HT-29 (cell line): ENCODE results near the gene DPEP1. TPM values are rescaled to one million over a fixed set of nuclear protein-coding genes. Genes with fewer than 3 reads are reported as not detected.
"Not testable (repeated sequence)": the region's sequence is repeated elsewhere in the genome, so short reads cannot be mapped to it uniquely, and the experiment has no call there.

Experiments
- DNase-seq: peaks from one replicate; pipeline ENCODE4 v3.0.0-alpha.2; 2015; ENCODE audit warnings: low spot score
- total RNA-seq: library from RNA; depleted of rRNA; stranded (reverse); fragments of >200 nt; shearing (Covaris generic); gene quantifications from 2 replicates; pipeline ENCODE4 v1.2.3, GENCODE V29; 2014; rRNA removed

Gene DPEP1
- total RNA-seq = 81.5 and 82.2 TPM in 2 replicates

DNA sequence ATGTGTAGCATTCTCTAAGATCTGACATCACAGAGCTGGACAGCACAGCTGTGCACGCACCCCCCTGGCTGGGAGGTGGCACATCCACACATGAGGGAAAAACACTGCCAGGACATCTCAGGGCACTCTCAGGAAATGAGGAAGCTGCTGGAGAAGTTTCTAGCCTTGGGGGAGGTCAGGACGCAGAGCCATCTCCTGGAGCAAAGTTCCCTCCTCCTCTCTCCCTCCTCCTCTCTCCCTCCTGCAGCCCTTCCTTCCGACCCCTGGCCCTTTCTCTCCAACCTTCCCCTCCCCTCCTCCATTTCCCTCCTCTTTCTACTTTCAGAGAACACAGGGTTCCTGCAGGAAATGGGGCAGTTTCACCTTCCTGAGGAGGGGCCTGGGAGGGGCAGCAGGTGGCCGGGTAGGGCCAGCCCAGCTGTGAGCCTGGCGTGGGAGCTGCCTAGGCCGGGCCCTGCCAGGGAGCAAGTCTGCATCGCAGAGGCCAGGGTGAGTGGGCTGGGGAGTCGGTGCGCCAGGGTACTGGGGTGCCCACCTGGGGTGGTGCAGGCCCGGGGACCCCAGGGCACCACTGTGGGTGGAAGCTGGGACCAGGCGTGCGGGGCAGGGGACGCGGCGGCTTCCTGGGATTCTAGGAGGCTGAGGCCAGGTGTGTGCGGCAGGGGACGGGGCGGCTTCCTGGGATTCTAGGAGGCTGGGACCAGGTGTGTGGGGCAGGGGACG lies at the start of gene DPEP1:
Gene DPEP1, plus strand, starts transcription at position 412 of the 723 bp plus-strand sequence. CDS start 16,769 bp downstream, outside the sequence.
- DNase-seq = no peak

DNA sequence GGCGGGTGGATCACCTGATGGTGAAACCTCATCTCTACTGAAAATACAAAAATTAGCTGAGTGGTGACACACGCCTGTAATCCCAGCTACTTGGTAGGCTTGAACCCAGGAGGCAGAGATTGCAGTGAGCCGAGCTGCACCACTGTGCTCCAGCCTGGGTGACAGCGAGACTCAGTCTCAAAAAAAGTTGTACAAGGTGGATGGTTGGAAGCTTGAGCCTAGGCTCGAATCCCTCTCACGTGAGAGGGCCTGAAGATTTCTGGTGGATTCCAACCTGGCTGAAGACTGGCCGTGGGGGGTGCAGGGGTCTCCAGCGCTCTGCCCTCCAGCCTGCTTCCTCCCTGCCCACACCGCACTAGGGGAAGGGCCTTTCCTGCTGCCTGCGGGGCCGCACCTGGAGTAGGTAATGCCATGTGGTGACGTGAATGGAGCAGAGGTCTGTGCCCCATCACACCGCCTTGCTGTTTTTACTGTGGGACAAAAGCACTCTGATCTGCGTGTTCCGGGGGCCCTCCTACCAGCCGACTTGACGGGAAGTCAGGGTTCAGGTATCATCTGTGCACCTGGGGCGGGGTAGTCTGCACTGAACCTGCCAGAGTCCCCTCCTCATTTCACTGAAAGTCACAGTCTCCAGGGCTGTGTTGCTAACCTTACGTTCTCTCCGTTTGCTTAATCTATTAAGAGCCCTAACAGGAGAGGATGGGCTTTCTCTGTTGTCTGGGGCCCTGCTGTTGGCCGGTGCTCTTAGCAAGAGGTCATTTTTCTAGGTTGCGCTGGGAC lies 48.8 kb upstream of the DPEP1 start:
- no peak for DNase-seq

DNA sequence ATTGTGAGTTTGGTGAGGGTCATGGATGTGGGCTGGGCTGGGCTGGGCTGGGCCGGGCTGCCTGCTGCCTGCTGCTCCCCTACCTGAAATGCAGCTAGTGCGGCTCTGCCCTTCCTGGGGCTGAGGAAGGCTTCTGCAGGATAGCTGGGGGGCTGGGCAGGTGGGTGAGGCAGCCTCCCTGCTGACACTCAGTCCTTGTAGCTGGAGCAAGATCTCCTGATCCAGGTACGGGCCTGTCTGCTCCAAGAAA lies 48.3 kb upstream of the DPEP1 start:
- peak; percentile 85 for DNase-seq

GRCh38 chr16:89565506-89566372 lies 47.7 kb upstream of the DPEP1 start:
- DNase-seq = peak; percentile 78

DNA sequence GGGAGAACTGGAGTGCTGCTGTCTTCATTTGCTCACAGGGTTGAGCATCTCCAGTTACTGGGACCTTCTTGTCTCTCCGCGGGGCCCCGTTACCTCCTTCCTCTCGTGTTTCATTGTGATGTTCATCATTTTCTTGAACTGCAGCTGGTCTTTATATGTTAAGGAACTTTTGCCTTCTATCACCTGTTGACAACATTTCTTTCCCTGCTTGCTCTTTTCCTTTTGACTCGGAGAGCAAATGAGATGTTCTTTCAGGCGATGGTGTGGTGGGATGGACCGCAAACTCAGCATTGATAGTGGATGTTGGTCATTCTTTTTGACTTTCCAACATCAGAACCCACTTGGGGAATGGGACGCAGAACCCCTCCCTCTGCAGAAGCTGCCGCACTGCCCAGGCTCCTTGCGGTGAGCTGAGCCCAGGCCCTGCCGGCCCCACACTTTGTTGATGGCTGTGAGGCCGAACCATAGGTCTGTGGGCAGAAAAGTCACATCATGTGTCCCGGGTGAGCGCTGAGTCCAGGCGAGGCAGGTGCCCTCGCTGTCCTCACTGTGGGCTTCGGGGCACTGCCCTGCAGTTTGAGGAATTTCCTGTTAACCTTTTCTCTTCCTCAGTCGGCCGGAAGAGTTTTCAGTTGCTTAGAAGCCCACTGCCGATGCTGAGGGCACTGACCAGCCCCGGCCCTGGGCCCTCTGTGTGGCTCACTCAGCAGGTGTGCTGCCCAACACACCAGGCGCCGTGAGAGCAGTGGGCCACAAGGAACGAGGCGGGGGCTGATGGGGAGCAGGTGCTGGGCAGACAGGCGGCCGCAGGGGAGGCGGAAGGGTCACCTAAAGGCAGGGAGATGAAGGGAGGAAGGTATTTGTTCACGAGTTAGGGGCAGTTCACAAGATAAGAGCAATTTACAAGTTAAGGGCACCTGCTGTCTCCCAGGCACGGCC lies 45.5 kb upstream of the DPEP1 start:
- no peak for DNase-seq

DNA sequence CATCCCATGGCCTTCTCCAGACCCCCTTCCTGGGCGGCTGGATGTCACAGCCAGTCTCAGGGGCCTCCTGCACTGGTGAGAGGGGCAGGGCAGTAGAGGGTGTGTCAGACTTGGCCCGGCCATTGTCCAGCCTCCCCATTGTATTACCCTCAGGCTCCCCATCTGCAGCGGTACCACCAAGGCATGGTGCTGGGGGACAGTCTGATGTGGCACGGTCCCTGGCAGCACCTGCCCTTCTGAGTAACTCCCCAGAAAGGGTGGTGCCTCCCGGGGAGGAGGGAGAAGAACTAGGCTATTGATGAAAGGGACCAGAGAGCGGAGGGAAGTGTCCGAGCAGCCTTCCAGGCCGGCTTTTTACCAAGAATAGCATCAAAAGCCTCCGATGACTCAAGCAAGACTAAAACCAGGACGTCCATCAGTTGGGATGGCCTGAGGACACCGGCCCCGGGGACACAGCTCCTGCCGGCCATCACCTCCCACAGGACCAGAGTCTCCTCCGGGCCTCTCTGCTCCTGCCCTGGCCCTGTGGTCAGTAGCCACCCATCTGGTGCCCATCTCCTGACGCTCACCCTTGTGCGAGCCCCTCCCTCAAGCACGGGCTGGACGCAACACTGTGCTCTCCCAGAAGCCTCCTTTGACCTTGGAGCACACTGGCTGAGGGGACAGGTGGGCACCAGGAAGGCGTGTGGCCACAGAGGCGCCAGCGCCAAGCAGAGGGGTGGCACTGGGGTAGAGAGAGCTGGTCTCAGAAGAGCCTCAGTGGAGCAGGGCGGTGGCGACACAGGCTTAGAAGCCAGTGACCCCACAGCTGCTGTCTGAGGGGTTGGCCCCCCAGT lies 43.7 kb upstream of the DPEP1 start:
- DNase-seq = no peak

DNA sequence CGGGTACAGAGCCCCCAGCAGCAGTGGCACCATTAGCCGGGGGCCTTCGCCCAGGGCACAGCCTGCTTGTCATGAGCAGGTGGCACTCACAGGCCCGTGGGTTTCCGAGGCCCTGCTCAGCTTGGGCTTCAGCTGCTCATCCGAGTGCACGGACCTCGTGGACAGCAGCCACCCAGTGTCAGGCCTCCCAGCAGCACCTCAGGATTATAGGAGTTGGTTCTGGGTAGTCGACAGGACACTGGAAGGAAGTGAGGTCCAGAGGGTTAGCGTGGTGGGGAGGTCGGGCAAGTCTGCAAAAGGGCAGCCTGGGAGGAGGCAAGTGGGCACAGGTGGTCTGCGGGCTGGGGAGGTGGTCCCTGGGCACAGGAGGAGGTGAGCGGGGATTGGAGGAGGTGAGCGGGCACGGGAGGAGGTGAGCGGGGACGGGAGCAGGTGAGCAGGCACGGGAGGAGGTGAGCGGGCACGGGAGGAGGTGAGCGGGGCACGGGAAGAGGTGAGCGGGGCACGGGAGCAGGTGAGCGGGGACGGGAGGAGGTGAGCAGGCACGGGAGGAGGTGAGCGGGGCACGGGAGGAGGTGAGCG lies 43.0 kb upstream of the DPEP1 start:
- DNase-seq = no peak

- not testable (repeated sequence) for DNase-seq
Observed at GRCh38 chr16:89570983-89571598, 42.4 kb upstream of the DPEP1 start.

GRCh38 chr16:89571636-89572035 lies 41.8 kb upstream of the DPEP1 start:
- no peak for DNase-seq

DNA sequence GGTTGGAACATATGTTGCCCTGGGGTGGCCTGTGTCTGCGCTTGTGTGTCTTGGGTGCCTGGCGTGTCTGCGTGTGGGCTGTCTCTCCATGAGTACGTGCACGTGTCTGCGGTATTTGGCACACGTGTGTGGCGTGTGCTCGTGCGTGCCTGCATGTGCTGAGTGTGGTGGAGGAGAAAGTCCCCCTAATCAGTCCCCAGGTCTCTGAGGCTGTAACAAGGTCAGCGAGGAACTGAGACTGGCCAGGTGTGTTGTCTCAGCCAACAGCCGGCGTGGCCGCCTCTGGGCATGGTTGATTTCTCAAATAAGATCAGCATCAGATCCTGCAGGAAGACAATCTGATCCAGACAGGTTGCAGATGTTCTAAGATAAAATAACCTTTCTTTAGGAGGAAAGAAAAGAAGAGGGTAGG lies 41.4 kb upstream of the DPEP1 start:
- no peak for DNase-seq

- no peak for DNase-seq
Observed at GRCh38 chr16:89572485-89573205, 40.8 kb upstream of the DPEP1 start.

DNA sequence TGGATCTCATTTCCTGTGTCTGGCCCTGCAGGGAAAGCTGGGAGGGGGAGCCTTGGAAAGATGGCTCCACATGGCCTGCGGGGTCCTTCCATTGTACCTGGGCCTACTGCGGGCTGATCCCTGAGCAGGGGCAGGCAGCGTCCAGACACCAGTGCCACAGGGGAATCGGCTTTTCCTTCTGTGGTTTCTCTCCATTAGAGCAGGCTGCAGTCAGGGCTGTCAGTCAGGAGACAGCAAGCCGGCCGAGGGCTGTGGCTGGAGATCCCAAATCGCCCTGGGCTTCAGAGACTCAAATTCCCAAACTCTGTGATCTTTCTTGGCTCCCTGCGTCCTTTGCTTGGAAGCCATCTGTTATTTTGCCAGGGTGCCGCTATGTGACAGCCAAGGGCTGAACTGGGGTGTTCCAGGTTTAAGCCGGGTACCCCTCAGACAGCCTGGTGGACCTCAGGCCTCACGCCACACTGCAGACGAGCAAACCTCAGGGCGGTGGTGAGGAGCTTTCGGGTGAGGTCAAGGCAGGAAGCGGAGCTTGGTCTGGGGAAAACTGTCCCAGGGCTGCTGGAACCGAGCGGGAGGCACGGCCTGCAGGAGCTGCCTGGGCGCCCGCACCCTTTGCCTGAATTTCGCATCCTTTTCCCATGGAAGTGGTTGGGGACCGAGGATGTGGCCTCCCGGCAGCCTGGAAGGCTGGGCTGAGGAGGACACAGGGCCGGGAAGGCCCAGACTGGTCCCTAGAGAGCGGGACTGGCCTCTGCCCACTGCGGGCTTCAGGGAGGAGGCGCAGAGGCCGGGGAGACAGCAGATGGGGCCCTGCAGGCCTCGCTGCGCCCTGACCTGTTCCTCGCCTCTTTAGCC lies 39.4 kb upstream of the DPEP1 start:
- no peak for DNase-seq

DNA sequence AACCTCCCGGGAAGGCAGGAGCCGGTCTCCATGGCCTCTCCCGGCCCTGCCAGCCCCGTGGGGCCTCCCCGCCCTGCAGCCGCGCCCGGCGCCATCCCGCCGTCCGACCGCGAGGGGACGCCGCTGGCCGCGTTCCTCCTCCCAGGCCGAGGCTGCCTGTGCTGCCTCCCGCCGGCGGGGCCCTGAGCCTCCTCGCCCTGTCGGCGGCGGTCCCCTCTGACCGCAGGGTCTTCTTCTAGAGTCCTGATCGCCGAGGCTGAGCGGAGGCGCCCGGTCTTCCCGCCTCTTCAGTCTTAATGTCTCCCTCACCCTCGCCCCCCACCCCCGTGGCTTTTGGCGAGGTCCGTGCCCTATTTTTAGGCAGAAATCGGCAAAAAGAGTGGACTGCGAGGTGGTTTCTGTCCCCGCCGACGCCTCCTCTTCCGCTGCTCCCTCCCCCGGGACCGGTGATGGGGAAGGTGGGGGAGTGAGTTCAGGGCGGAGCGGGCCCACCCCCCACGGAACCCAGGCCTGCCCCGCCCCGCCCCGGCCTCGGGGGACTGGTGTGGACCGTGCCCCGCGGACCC lies 38.7 kb upstream of the DPEP1 start:
- peak; percentile 81 for DNase-seq

DNA sequence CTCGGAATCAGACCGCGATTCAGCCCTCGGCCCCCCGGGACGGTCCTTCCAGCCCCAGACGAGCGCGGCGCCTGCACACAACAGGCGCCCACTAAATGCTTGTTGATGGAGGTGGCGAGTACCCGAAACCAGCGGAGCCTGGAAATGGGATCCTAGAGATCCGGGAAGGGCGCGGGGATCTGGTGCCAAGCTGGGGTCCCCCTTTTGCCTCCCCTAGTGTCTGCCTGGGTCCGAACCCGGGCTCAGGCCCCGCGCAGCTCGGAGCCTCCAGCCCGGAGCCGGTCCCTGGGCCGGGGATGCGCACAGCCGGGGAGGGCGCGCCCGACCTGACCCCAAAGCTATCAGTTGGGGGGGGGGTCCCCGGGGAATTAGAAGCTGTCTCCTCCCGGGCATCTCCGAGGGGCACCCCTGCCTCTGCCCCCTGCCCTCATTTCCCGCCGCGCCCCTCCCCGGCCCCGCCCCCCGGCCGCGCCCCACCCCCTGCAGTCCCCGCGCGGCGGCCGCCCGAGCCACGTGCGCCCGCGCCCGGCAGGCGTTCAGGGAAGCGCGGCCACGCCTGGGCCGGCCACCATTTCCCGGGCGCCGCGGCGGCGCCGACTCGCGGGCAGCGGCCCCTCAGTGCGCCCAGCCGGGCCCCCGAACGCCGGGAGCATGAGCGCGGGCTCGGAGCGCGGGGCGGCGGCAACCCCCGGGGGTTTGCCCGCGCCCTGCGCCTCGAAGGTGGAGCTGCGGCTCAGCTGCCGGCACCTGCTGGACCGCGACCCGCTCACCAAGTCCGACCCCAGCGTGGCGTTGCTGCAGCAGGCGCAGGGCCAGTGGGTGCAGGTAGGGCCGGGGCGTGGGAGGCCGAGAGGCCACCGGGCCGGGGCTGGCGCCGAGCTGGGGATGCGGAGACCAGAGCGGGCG lies 37.9 kb upstream of the DPEP1 start, which contains the start of gene CPNE7:
Gene CPNE7, plus strand, starts transcription at position 512 of the 906 bp plus-strand sequence. Its CDS starts 140 bp downstream, at position 652.
- no peak for DNase-seq

- DNase-seq = no peak
Observed at GRCh38 chr16:89576153-89577054, 37.0 kb upstream of the DPEP1 start.
